Ascending aorta (tissue), 2 donors: ENCODE data around the gene SLC24A3. TPM values are rescaled to one million over a fixed set of nuclear protein-coding genes. Genes with fewer than 3 reads are reported as not detected.

Experiments used
- DNase-seq, 2 donors: peaks; one replicate each; pipeline ENCODE4 v3.0.0-alpha.2; 2019; ENCODE audit warnings: low spot score in 2 of 2
- H3K27ac ChIP-seq, 2 donors: fragments of 200-600 bp; sonication (generic); one replicate each; pipeline ENCODE4 v1.5.1; 2016 to 2017; ENCODE audit warnings: mild to moderate bottlenecking in 1 of 2
- H3K27me3 ChIP-seq: fragments of 200-600 bp; sonication (generic); one replicate; pipeline ENCODE4 v1.5.1; 2017
- H3K36me3 ChIP-seq, 2 donors: fragments of 200-600 bp; sonication (generic); one replicate each; pipeline ENCODE4 v1.5.1; 2016
- H3K4me1 ChIP-seq, 2 donors: fragments of 200-600 bp; sonication (generic); one replicate each; pipeline ENCODE4 v1.5.1; 2016 to 2017; ENCODE audit warnings: mild to moderate bottlenecking in 1 of 2
- H3K4me3 ChIP-seq, 2 donors: fragments of 200-600 bp; sonication (generic); one replicate each; pipeline ENCODE4 v1.5.1; 2016 to 2017; ENCODE audit warnings: mild to moderate bottlenecking in 1 of 2
- H3K9me3 ChIP-seq, 2 donors: fragments of 200-600 bp; sonication (generic); one replicate each; pipeline ENCODE4 v1.5.1; 2016
- CTCF ChIP-seq, 3 experiments: fragments of 200-600 bp in 2 of 3; fragments of 450-650 bp in 1 of 3; sonication (generic) in 2 of 3; IDR thresholded peaks; one replicate each; pipeline ENCODE4 v1.5.1; 2016 to 2019; ENCODE audit warnings: antibody characterized with exemption in 3 of 3, mild to moderate bottlenecking in 1 of 3, moderate library complexity in 1 of 3
- intact Hi-C: fragments of 100-400 bp; cut with DNase I; formaldehyde crosslinking; loops from one replicate; pipeline ENCODE4 v1.15.1; 2023
- total RNA-seq: library from RNA; depleted of rRNA; stranded (reverse); fragments of >200 nt; gene quantifications from one replicate; pipeline ENCODE4 v1.1.0, GENCODE V29; 2016

SLC24A3 gene
- total RNA-seq, 1 donor from 2014 or later, result 12.9 TPM

DNA sequence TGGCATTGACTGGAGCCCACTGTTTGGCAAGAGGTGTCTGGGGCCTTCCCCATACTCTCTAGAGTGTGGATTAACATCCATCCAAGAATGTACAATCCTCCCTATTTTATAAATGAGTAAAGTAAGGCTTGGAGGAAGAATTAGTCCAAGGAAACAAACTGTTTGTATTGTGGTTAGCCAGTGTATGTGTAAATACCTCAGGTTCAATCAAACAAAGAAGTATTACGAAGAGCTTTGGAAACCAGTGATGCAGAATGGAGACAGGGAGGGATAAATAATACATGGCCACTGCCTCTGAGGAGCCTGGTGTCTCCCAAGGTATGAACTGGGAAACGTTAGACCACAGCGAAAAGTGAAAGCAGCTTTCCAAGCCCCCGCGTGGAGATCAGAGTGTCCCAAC, 319.0 kb downstream of the SLC24A3 start:
- Histone ChIP-seq H3K4me3 (no peak overlapping the region), H3K27me3 (no peaks in the 10 kb centered on the region), H3K36me3 (no peaks in the 10 kb centered on the region), H3K9me3 (no peaks in the 10 kb centered on the region), H3K4me1 (no peaks in the 10 kb centered on the region), H3K27ac (no peak overlapping the region)
- TF ChIP-seq CTCF (IDR thresholded peaks at IDR 0.05), result no peak
- intact Hi-C loops, result no loop called here
- no peak for DNase-seq

DNA sequence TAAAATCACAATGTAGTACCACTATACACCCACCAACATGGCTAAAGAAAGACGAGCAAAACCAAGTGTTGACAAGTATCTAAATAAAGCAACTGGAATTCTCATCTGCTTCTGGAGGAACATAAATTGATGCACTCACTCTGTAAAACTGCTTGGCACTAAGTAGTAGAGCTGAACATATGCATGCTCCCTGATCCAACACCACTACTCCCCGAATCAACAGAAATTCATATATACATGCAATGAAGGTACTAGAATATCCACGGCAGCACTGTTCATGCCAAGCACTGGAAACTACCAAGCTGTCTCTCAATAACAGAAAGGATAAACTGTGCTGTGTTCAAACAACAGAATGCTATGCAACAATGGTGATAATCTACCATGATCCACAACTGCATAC, 326.1 kb downstream of the SLC24A3 start:
- no peaks in the 10 kb centered on the region for H3K36me3 ChIP-seq
- TF ChIP-seq CTCF (IDR thresholded peaks at IDR 0.05), result no peak

GRCh38 chr20:19539191-19539590, 326.7 kb downstream of the SLC24A3 start:
- no peak for TF ChIP-seq CTCF (IDR thresholded peaks at IDR 0.05)

More for the DNA sequence above, 326.1 kb downstream of the SLC24A3 start:
- DNase-seq, result no peak
- Histone ChIP-seq H3K4me3 (no peak overlapping the region), H3K27me3 (no peaks in the 10 kb centered on the region), H3K4me1 (no peaks in the 10 kb centered on the region), H3K9me3 (no peaks in the 10 kb centered on the region), H3K27ac (no peak overlapping the region)
- intact Hi-C loops, result no loop called here

DNA sequence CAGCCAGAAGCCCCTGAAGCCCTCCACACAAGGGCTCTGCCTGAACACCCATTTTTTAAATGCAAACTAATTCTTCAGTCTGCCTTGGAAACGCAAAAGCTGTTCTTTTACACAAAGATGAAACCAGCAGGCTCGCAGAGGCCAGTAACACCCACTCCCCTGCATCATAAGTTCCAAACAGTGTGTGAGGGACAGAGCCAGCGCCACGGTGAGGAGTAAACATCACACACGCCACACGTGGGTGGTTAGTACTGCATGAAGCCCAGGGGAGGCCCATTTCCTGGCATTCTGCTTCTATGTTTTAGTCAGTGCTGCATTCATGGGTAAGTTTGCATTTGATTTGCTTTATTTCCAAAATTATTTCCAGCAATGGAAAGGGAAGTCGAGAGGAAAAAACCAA, 327.9 kb downstream of the SLC24A3 start:
- peak overlapping the region in 1 of 2 donors; percentile 20 for H3K27ac ChIP-seq
- no peaks in the 10 kb centered on the region for H3K9me3 ChIP-seq
- H3K4me3 ChIP-seq, result no peak overlapping the region
- no peak for TF ChIP-seq CTCF (IDR thresholded peaks at IDR 0.05)
- no peaks in the 10 kb centered on the region for H3K36me3 ChIP-seq
- no peak for DNase-seq
- intact Hi-C loops, result no loop called here
- no peaks in the 10 kb centered on the region for H3K27me3 ChIP-seq
- no peaks in the 10 kb centered on the region for H3K4me1 ChIP-seq

More at GRCh38 chr20:19539191-19539590, 326.7 kb downstream of the SLC24A3 start:
- H3K4me1 ChIP-seq, result no peaks in the 10 kb centered on the region
- DNase-seq, result no peak
- no peak overlapping the region for H3K4me3 ChIP-seq
- H3K9me3 ChIP-seq, result no peaks in the 10 kb centered on the region
- no peaks in the 10 kb centered on the region for H3K36me3 ChIP-seq
- no peaks in the 10 kb centered on the region for H3K27me3 ChIP-seq
- no peak overlapping the region for H3K27ac ChIP-seq
- intact Hi-C loops, result no loop called here

GRCh38 chr20:19543101-19543500, 330.7 kb downstream of the SLC24A3 start:
- DNase-seq, result no peak
- TF ChIP-seq CTCF (IDR thresholded peaks at IDR 0.05), result no peak
- no peak overlapping the region for H3K4me3 ChIP-seq
- no peaks in the 10 kb centered on the region for H3K4me1 ChIP-seq
- no peak overlapping the region for H3K27ac ChIP-seq
- intact Hi-C loops, result no loop called here
- H3K9me3 ChIP-seq, result no peaks in the 10 kb centered on the region
- no peaks in the 10 kb centered on the region for H3K27me3 ChIP-seq
- H3K36me3 ChIP-seq, result no peaks in the 10 kb centered on the region

- intact Hi-C loops, result no loop called here
- TF ChIP-seq CTCF (IDR thresholded peaks at IDR 0.05), result no peak
- Histone ChIP-seq H3K4me1 (no peaks in the 10 kb centered on the region), H3K27ac (no peak overlapping the region), H3K27me3 (no peaks in the 10 kb centered on the region), H3K9me3 (no peaks in the 10 kb centered on the region), H3K36me3 (no peaks in the 10 kb centered on the region), H3K4me3 (no peak overlapping the region)
- no peak for DNase-seq
These were observed 332.2 kb downstream of the SLC24A3 start for GRCh38 chr20:19544684-19545083.
